GM12891 (cell line): ENCODE data around the gene LRMDA.

ENCODE experiments used
- POLR2A ChIP-seq: IDR thresholded peaks from 2 replicates; pipeline ENCODE4 v1.6.1; 2011; ENCODE audit warnings: low read depth, low read length, control low read depth
- POLR2AphosphoS5 ChIP-seq: IDR thresholded peaks from 2 replicates; pipeline ENCODE4 v1.6.1; 2011; ENCODE audit warnings: low read depth, low read length, control low read depth
- TAF1 ChIP-seq: IDR thresholded peaks from 2 replicates; pipeline ENCODE4 v1.6.1; 2011; ENCODE audit warnings: low read depth, low read length, control low read depth

DNA sequence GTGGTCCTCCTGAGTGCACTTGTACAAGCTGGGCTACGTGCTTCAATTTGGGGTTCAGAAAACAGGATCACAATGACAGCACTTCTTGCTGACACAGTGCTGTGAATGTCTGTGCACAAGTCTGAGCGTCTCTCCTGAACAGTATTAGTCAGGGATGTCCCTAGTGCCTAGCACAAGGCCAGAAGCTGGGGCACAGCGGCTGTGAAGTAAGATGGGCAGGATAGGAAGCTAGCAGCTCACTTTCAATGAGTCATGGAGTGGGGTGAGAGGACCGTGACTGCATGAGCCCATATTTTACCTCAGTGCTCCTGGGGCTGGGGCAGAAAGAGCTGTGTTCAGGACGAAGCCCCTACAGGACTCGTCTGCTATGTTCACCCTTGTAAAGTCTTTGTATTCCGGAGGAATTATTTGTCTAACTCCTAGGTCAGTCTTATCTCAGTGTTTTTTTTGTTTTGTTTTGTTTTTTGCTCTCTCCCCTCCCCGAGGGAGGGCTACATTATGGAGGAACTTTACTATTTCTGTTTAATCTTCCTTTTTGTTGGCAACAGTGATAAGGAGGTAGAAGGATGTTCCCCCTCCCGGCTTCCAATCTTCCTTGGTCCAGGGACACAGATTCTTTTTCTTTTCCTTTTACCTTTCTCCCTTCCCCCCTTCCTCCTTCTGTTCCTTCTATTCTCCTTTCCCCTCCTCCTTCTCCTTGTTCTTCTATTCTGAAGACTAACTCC, 2.8 kb upstream of the LRMDA start:
- TF ChIP-seq POLR2A (no peak), POLR2AphosphoS5 (no peak), TAF1 (no peak)
